PC-3 (cell line): Measurements from ENCODE around the gene CTAGE15. TPM values are rescaled to one million over a fixed set of nuclear protein-coding genes. Genes with fewer than 3 reads are reported as not detected.
"Not testable (repeated sequence)": the region's sequence is repeated elsewhere in the genome, so short reads cannot be mapped to it uniquely, and the experiment has no call there.

ENCODE experiments used
- ATAC-seq: fragments of 200-7000 bp; cut with Tn5 transposase; 2 replicates; pipeline ENCODE4 v1.9.1; 2020; ENCODE audit warnings: mild to moderate bottlenecking, moderate library complexity
- BruUV-seq: library from RNA; stranded (reverse); fragments of 400-500 nt; replicated peaks from 2 replicates; lab custom pipeline; 2021; lab: Mats Ljungman, UMichigan
- CTCF ChIA-PET: fragments of 300-600 bp; sonication (Branson Sonifier 250); formaldehyde crosslinking; loops from one replicate; lab custom pipeline; 2022; ENCODE audit warnings: antibody characterized with exemption; lab: Charles Lee
- POLR2A ChIA-PET: fragments of 300-600 bp; sonication (Branson Sonifier 250); formaldehyde crosslinking; loops from one replicate; lab custom pipeline; 2022; ENCODE audit warnings: antibody characterized with exemption; ENCODE audit not compliant: unreplicated experiment; lab: Charles Lee
- DNase-seq: peaks from one replicate; pipeline ENCODE4 v3.0.0-alpha.2; 2015
- H2AFZ ChIP-seq: fragments of 300-600 bp; sonication (generic); 2 replicates; pipeline ENCODE4 v1.6.0; 2016; ENCODE audit warnings: antibody characterized with exemption, low read length
- H3F3A ChIP-seq: fragments of 300-600 bp; sonication (generic); one replicate; pipeline ENCODE4 v1.6.0; 2017; ENCODE audit warnings: antibody characterized with exemption, low read length, control low read depth, mild to moderate bottlenecking; ENCODE audit not compliant: unreplicated experiment
- H3K27ac ChIP-seq: fragments of 300-600 bp; sonication (generic); 2 replicates; pipeline ENCODE4 v1.5.1; 2016; ENCODE audit warnings: mild to moderate bottlenecking, low read length
- H3K27me3 ChIP-seq: fragments of 300-600 bp; sonication (generic); 2 replicates; pipeline ENCODE4 v1.6.1; 2016; ENCODE audit warnings: low read length, mixed read lengths
- H3K36me3 ChIP-seq: fragments of 300-600 bp; sonication (generic); 2 replicates; pipeline ENCODE4 v1.6.1; 2016; ENCODE audit warnings: low read depth, mixed run types, low read length, mixed read lengths
- H3K4me1 ChIP-seq: fragments of 300-600 bp; sonication (generic); 2 replicates; pipeline ENCODE4 v1.5.1; 2016; ENCODE audit warnings: low read length; ENCODE audit not compliant: insufficient read depth
- H3K4me2 ChIP-seq: fragments of 300-600 bp; sonication (generic); 2 replicates; pipeline ENCODE4 v1.6.0; 2016; ENCODE audit warnings: low read length
- H3K4me3 ChIP-seq: fragments of 300-600 bp; sonication (generic); 2 replicates; pipeline ENCODE4 v1.5.1; 2016; ENCODE audit warnings: mild to moderate bottlenecking, low read length, mixed read lengths
- H3K79me2 ChIP-seq: fragments of 300-600 bp; sonication (generic); 2 replicates; pipeline ENCODE4 v1.6.1; 2017; ENCODE audit warnings: low read length, mixed read lengths
- H3K9ac ChIP-seq: fragments of 300-600 bp; sonication (generic); 2 replicates; pipeline ENCODE4 v1.6.0; 2016; ENCODE audit warnings: mild to moderate bottlenecking, low read length
- H3K9me2 ChIP-seq: fragments of 300-600 bp; sonication (generic); replicated peaks from 2 replicates; pipeline ENCODE4 v1.6.1; 2016; ENCODE audit warnings: mixed run types, low read length, mixed read lengths
- H3K9me3 ChIP-seq: fragments of 300-600 bp; sonication (generic); 2 replicates; pipeline ENCODE4 v1.6.1; 2016; ENCODE audit warnings: low read length, mixed read lengths
- H4K20me1 ChIP-seq: fragments of 300-600 bp; sonication (generic); 2 replicates; pipeline ENCODE4 v1.6.1; 2016; ENCODE audit warnings: low read length, mixed read lengths
- intact Hi-C: fragments of 100-400 bp; cut with micrococcal nuclease; formaldehyde crosslinking; loops from 2 replicates; pipeline ENCODE4 v1.9.0; 2023
- total RNA-seq: library from RNA; depleted of rRNA; stranded (reverse); fragments of >200 nt; gene quantifications from 2 replicates; pipeline ENCODE4 v1.2.3, GENCODE V29; 2014

The CTAGE15 gene
- total RNA-seq, 1 experiment from 2014 or later, result 0.29 TPM

GRCh38 chr7:143536443-143536842, 35.2 kb upstream of the CTAGE15 start:
- POLR2A ChIA-PET, BruUV-seq, H3K4me3 ChIP-seq, H3K4me2 ChIP-seq, H3K4me1 ChIP-seq, H3K9me3 ChIP-seq, H3K36me3 ChIP-seq, ATAC-seq, H4K20me1 ChIP-seq, H3K79me2 ChIP-seq, H2AFZ ChIP-seq, H3K27ac ChIP-seq, intact Hi-C loops, CTCF ChIA-PET, H3F3A ChIP-seq, H3K27me3 ChIP-seq, DNase-seq, H3K9me2 ChIP-seq, H3K9ac ChIP-seq: not testable (repeated sequence)

- H3K27ac ChIP-seq, H3K4me3 ChIP-seq, BruUV-seq, CTCF ChIA-PET, H3K9me3 ChIP-seq, POLR2A ChIA-PET, H3K4me1 ChIP-seq, ATAC-seq, H3K36me3 ChIP-seq, H3K9ac ChIP-seq, H2AFZ ChIP-seq, intact Hi-C loops, DNase-seq, H3K27me3 ChIP-seq, H3K79me2 ChIP-seq, H3F3A ChIP-seq, H4K20me1 ChIP-seq, H3K9me2 ChIP-seq, H3K4me2 ChIP-seq: not testable (repeated sequence)
Measured at GRCh38 chr7:143543288-143544038, 28.1 kb upstream of the CTAGE15 start.

DNA sequence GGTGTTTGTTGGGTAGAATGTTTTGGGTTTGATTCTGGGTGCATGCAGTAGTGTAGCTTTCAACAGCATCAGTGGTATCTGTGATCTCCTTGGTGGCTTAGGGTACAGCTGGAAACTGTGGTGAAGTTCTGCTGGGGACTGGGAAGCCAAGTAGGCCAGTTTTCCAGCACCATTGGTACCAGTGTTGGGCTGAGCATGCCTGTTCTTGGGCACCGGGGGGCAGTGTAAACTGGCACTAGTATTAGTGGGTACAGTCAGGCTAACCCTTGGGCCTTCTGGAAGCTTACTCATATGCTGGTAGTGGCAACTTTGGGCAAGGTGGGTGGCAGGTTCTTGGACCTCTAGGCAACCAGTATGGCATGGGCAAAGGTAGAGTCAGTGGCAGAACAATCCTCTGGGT, 15.6 kb upstream of the CTAGE15 start:
- CTCF ChIA-PET, DNase-seq, H3K9ac ChIP-seq, H3K79me2 ChIP-seq, H3K4me1 ChIP-seq, intact Hi-C loops, H3K27me3 ChIP-seq, H3K36me3 ChIP-seq, H3K4me3 ChIP-seq, BruUV-seq, H3K9me2 ChIP-seq, H3K9me3 ChIP-seq, H2AFZ ChIP-seq, H4K20me1 ChIP-seq, H3K4me2 ChIP-seq, ATAC-seq, H3F3A ChIP-seq, POLR2A ChIA-PET, H3K27ac ChIP-seq: not testable (repeated sequence)

DNA sequence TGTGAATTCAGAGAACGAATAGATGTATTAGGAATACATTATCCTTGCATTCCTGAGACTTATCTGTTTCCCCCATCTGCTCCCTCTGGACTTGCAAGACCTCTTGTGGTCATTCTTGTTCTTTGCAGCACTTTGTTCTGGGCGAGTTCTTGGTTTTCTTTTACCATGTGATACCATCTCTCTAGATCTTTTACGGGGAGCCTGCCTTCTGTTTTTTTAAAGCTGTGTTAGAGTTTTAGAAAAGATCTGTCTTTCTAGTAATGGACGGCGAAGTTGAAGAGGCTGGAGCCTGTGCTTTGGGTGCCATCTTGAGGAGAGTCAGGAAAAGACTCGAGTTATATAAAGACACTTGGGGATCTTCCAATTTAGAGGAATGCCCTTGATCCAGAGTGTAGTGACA, 8.3 kb upstream of the CTAGE15 start:
- H3F3A ChIP-seq, H4K20me1 ChIP-seq, H2AFZ ChIP-seq, H3K4me2 ChIP-seq, BruUV-seq, intact Hi-C loops, DNase-seq, H3K27ac ChIP-seq, CTCF ChIA-PET, H3K4me1 ChIP-seq, H3K9ac ChIP-seq, H3K9me3 ChIP-seq, H3K36me3 ChIP-seq, H3K27me3 ChIP-seq, H3K79me2 ChIP-seq, H3K4me3 ChIP-seq, H3K9me2 ChIP-seq, POLR2A ChIA-PET: not testable (repeated sequence)
- ATAC-seq, result peak; percentile 92

- CTCF ChIA-PET, POLR2A ChIA-PET, H3K27ac ChIP-seq, H3K4me3 ChIP-seq, H3K4me1 ChIP-seq, intact Hi-C loops, H3K9ac ChIP-seq, BruUV-seq, H2AFZ ChIP-seq, H3F3A ChIP-seq, H3K9me3 ChIP-seq, H3K36me3 ChIP-seq, H3K9me2 ChIP-seq, H3K79me2 ChIP-seq, DNase-seq, H3K27me3 ChIP-seq, H3K4me2 ChIP-seq, H4K20me1 ChIP-seq: not testable (repeated sequence)
- peak; percentile 42; the same call in 1 of the 2 replicates for ATAC-seq
Measured at GRCh38 chr7:143566001-143566400, 5.6 kb upstream of the CTAGE15 start.

DNA sequence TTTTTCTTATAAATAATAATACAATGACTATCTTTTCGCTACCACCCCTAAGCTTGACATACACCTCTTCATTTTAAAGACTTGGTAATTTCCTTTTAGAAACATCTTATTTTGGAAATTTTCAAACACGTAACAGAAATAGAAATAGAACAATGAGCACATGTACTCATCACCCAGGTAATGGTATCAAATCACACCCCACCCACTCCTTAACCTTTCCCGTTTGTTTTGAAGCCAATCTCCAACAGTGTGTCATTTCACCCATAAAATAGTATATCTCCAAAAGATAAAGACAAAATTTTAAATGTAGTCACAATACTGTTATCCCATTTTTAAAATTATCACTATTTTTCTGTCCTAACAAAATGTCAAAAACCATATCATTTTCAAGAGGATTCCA, 16.6 kb downstream of the CTAGE15 start:
- H3K9ac ChIP-seq, H3K4me3 ChIP-seq, intact Hi-C loops, H3K36me3 ChIP-seq, H3K4me2 ChIP-seq, H2AFZ ChIP-seq, CTCF ChIA-PET, H3K4me1 ChIP-seq, H3K27ac ChIP-seq, H4K20me1 ChIP-seq, H3K9me3 ChIP-seq, POLR2A ChIA-PET, BruUV-seq, H3K9me2 ChIP-seq, DNase-seq, H3F3A ChIP-seq, ATAC-seq, H3K27me3 ChIP-seq, H3K79me2 ChIP-seq: not testable (repeated sequence)

GRCh38 chr7:143589897-143590296, 18.3 kb downstream of the CTAGE15 start:
- POLR2A ChIA-PET, H3K4me3 ChIP-seq, H3F3A ChIP-seq, H2AFZ ChIP-seq, H3K36me3 ChIP-seq, H3K9me3 ChIP-seq, intact Hi-C loops, H3K79me2 ChIP-seq, BruUV-seq, CTCF ChIA-PET, H3K9me2 ChIP-seq, H3K27me3 ChIP-seq, H4K20me1 ChIP-seq, H3K4me2 ChIP-seq, DNase-seq, H3K27ac ChIP-seq, H3K9ac ChIP-seq, H3K4me1 ChIP-seq: not testable (repeated sequence)
- peak; percentile 95 for ATAC-seq
